Measurements from ENCODE around the gene USP43. TPM values are rescaled to one million over a fixed set of nuclear protein-coding genes. Genes with fewer than 3 reads are reported as not detected.

USP43 gene
- total RNA-seq, 2 donors from 2014 or later, result 4.2 to 6.9 TPM

GRCh38 chr17:9666461-9667050 lies 21.2 kb downstream of the USP43 start:
- Histone ChIP-seq H3K4me1 (no peaks in the 10 kb centered on the region), H3K27ac (no peak overlapping the region), H3K27me3 (no peaks in the 10 kb centered on the region), H3K4me3 (no peak overlapping the region), H3K9me3 (no peaks in the 10 kb centered on the region), H3K36me3 (replicated peaks in 1 of 2; ENCODE audit: insufficient read depth in 1 of 2, low read depth in 2 of 2) (no peaks in the 10 kb centered on the region)
- WGBS, 2 donors, result 90% methylated on average over 5 of the region's 5 CpGs
- intact Hi-C loops (cut with DNase I), result no loop called here
- TF ChIP-seq CTCF (IDR thresholded peaks at IDR 0.05) (no peak), POLR2A (IDR thresholded peaks at IDR 0.05) (no peak)
- DNase-seq (no peak), ATAC-seq (no peak)

GRCh38 chr17:9668517-9668916 lies 23.2 kb downstream of the USP43 start:
- H3K27me3 ChIP-seq, result no peaks in the 10 kb centered on the region
- TF ChIP-seq CTCF (IDR thresholded peaks at IDR 0.05) (no peak), POLR2A (IDR thresholded peaks at IDR 0.05) (no peak)
- H3K27ac ChIP-seq, result no peak overlapping the region
- 77 to 96% methylated on average over 6 of the region's 6 CpGs for WGBS, 2 donors
- DNase-seq (no peak), ATAC-seq (no peak)
- no peaks in the 10 kb centered on the region for H3K9me3 ChIP-seq
- intact Hi-C loops (cut with DNase I), result no loop called here
- no peaks in the 10 kb centered on the region for H3K36me3 ChIP-seq (replicated peaks in 1 of 2; ENCODE audit: insufficient read depth in 1 of 2, low read depth in 2 of 2)
- H3K4me1 ChIP-seq, result no peaks in the 10 kb centered on the region
- H3K4me3 ChIP-seq, result no peak overlapping the region

- 65 to 76% methylated on average over 6 of the region's 6 CpGs for WGBS, 2 donors
- DNase-seq (no peak), ATAC-seq (no peak)
- no peak overlapping the region for H3K4me3 ChIP-seq
- intact Hi-C loops (cut with DNase I), result no loop called here
- no peak for TF ChIP-seq POLR2A (IDR thresholded peaks at IDR 0.05)
- TF ChIP-seq CTCF (IDR thresholded peaks at IDR 0.05), result no peak
- no peak overlapping the region for H3K27ac ChIP-seq
- H3K4me1 ChIP-seq, result no peaks in the 10 kb centered on the region
- no peaks in the 10 kb centered on the region for H3K27me3 ChIP-seq
- H3K9me3 ChIP-seq, result no peaks in the 10 kb centered on the region
- no peaks in the 10 kb centered on the region for H3K36me3 ChIP-seq (replicated peaks in 1 of 2; ENCODE audit: insufficient read depth in 1 of 2, low read depth in 2 of 2)
Observed at GRCh38 chr17:9669551-9670008, 24.3 kb downstream of the USP43 start.

GRCh38 chr17:9670596-9670995 lies 25.3 kb downstream of the USP43 start:
- Histone ChIP-seq H3K9me3 (no peaks in the 10 kb centered on the region), H3K27me3 (no peaks in the 10 kb centered on the region), H3K4me1 (no peaks in the 10 kb centered on the region), H3K27ac (no peak overlapping the region), H3K36me3 (replicated peaks in 1 of 2; ENCODE audit: insufficient read depth in 1 of 2, low read depth in 2 of 2) (no peaks in the 10 kb centered on the region), H3K4me3 (no peak overlapping the region)
- WGBS, 2 donors, result 83 to 88% methylated on average over 8 of the region's 8 CpGs
- no peak for ATAC-seq
- no peak for DNase-seq
- TF ChIP-seq POLR2A (IDR thresholded peaks at IDR 0.05), result no peak
- TF ChIP-seq CTCF (IDR thresholded peaks at IDR 0.05), result no peak
- intact Hi-C loops (cut with DNase I), result no loop called here

GRCh38 chr17:9671559-9671958 lies 26.2 kb downstream of the USP43 start:
- Histone ChIP-seq H3K4me3 (no peak overlapping the region), H3K36me3 (replicated peaks in 1 of 2; ENCODE audit: insufficient read depth in 1 of 2, low read depth in 2 of 2) (no peaks in the 10 kb centered on the region), H3K27me3 (no peaks in the 10 kb centered on the region), H3K9me3 (no peaks in the 10 kb centered on the region), H3K27ac (no peak overlapping the region), H3K4me1 (no peaks in the 10 kb centered on the region)
- DNase-seq (no peak), ATAC-seq (no peak)
- intact Hi-C loops (cut with DNase I), result no loop called here
- WGBS, 2 donors, result 70 to 78% methylated on average over 4 of the region's 4 CpGs
- TF ChIP-seq CTCF (IDR thresholded peaks at IDR 0.05), result no peak
- TF ChIP-seq POLR2A (IDR thresholded peaks at IDR 0.05), result no peak

All from body of pancreas (tissue), 4 donors.